Stimulated activated CD4-positive, alpha-beta T cell treated with anti-CD3 and anti-CD28 coated beads, Interleukin-1b, Interleukin-23, amount 100 ng/mL, for 4 hours (primary cell): Measurements from ENCODE around the gene ATG101.

Experiments
- DNase-seq, 2 donors: peaks; one replicate each; pipeline ENCODE4 v3.0.0-alpha.2; 2020; ENCODE audit warnings: low read depth in 2 of 2

The ATG101 gene

GRCh38 chr12:52079576-52080402 is 10.0 kb downstream of the ATG101 start, which contains the start of gene SMIM41:
SMIM41 (plus strand) TSS chr12:52079704; CDS start chr12:52079780, 76 bp downstream.
- no peak for DNase-seq

- DNase-seq = no peak
Measured at GRCh38 chr12:52080403-52081251, 10.8 kb downstream of the ATG101 start.

- no peak for DNase-seq
Measured at GRCh38 chr12:52081263-52081733, 11.5 kb downstream of the ATG101 start.

GRCh38 chr12:52082026-52082668 is 12.4 kb downstream of the ATG101 start:
- DNase-seq = no peak

- DNase-seq = no peak
Measured at GRCh38 chr12:52082669-52082987, 12.8 kb downstream of the ATG101 start.

GRCh38 chr12:52082988-52083637 is 13.3 kb downstream of the ATG101 start:
- peak; percentile 63 to 66 for DNase-seq

GRCh38 chr12:52083638-52083996 is 13.8 kb downstream of the ATG101 start:
- no peak for DNase-seq

- no peak for DNase-seq
Measured at GRCh38 chr12:52084491-52085231, 14.9 kb downstream of the ATG101 start.

GRCh38 chr12:52085682-52086180 is 16.0 kb downstream of the ATG101 start:
- no peak for DNase-seq

GRCh38 chr12:52086366-52086765 is 16.6 kb downstream of the ATG101 start:
- no peak for DNase-seq

- no peak for DNase-seq
Measured at GRCh38 chr12:52086944-52087835, 17.4 kb downstream of the ATG101 start.

GRCh38 chr12:52087961-52088820 is 18.4 kb downstream of the ATG101 start:
- DNase-seq = no peak

GRCh38 chr12:52089491-52089890 is 19.7 kb downstream of the ATG101 start:
- no peak for DNase-seq

GRCh38 chr12:52090291-52090690 is 20.5 kb downstream of the ATG101 start:
- DNase-seq = no peak

GRCh38 chr12:52091061-52091460 is 21.3 kb downstream of the ATG101 start:
- DNase-seq = no peak

- DNase-seq = no peak
Measured at GRCh38 chr12:52091869-52092268, 22.1 kb downstream of the ATG101 start.

GRCh38 chr12:52093346-52093745 is 23.6 kb downstream of the ATG101 start:
- DNase-seq = no peak

GRCh38 chr12:52096332-52097044 is 26.7 kb downstream of the ATG101 start:
- DNase-seq = no peak
